Panc1 (cell line): ENCODE results near the gene CA10.

ENCODE experiments used
- POLR2AphosphoS5 ChIP-seq: IDR thresholded peaks from 2 replicates; pipeline ENCODE4 v1.6.1; 2012; ENCODE audit warnings: mild to moderate bottlenecking, low read depth, low read length, moderate library complexity
- SIN3A ChIP-seq: IDR thresholded peaks from 2 replicates; pipeline ENCODE4 v1.6.1; 2012; ENCODE audit warnings: low read depth, mild to moderate bottlenecking, low read length, moderate library complexity, borderline replicate concordance; ENCODE audit not compliant: insufficient read depth
- TCF7L2 ChIP-seq: IDR thresholded peaks from 2 replicates; pipeline ENCODE4 v1.6.1; 2011; ENCODE audit warnings: mild to moderate bottlenecking, low read depth, low read length, inconsistent platforms
- TF ChIP-seq, protein P1 (sequence below): fragments of 450-650 bp; IDR thresholded peaks from 2 replicates; pipeline ENCODE4 v1.5.1; 2017; ENCODE audit warnings: mild to moderate bottlenecking
- TF ChIP-seq, protein P2 (sequence below), 2 experiments: IDR thresholded peaks; 2 replicates each; pipeline ENCODE4 v1.6.1; 2011 to 2012; ENCODE audit warnings: low read depth in 2 of 2, control low read depth in 1 of 2, low read length in 1 of 2, mild to moderate bottlenecking in 1 of 2, moderate library complexity in 1 of 2; ENCODE audit not compliant: insufficient read depth in 1 of 2

GRCh38 chr17:51683291-51683690 is 475.2 kb downstream of the CA10 start:
- TF ChIP-seq, protein P1, sequence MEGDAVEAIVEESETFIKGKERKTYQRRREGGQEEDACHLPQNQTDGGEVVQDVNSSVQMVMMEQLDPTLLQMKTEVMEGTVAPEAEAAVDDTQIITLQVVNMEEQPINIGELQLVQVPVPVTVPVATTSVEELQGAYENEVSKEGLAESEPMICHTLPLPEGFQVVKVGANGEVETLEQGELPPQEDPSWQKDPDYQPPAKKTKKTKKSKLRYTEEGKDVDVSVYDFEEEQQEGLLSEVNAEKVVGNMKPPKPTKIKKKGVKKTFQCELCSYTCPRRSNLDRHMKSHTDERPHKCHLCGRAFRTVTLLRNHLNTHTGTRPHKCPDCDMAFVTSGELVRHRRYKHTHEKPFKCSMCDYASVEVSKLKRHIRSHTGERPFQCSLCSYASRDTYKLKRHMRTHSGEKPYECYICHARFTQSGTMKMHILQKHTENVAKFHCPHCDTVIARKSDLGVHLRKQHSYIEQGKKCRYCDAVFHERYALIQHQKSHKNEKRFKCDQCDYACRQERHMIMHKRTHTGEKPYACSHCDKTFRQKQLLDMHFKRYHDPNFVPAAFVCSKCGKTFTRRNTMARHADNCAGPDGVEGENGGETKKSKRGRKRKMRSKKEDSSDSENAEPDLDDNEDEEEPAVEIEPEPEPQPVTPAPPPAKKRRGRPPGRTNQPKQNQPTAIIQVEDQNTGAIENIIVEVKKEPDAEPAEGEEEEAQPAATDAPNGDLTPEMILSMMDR: no peak
- TF ChIP-seq POLR2AphosphoS5: no peak
- TF ChIP-seq, protein P2, sequence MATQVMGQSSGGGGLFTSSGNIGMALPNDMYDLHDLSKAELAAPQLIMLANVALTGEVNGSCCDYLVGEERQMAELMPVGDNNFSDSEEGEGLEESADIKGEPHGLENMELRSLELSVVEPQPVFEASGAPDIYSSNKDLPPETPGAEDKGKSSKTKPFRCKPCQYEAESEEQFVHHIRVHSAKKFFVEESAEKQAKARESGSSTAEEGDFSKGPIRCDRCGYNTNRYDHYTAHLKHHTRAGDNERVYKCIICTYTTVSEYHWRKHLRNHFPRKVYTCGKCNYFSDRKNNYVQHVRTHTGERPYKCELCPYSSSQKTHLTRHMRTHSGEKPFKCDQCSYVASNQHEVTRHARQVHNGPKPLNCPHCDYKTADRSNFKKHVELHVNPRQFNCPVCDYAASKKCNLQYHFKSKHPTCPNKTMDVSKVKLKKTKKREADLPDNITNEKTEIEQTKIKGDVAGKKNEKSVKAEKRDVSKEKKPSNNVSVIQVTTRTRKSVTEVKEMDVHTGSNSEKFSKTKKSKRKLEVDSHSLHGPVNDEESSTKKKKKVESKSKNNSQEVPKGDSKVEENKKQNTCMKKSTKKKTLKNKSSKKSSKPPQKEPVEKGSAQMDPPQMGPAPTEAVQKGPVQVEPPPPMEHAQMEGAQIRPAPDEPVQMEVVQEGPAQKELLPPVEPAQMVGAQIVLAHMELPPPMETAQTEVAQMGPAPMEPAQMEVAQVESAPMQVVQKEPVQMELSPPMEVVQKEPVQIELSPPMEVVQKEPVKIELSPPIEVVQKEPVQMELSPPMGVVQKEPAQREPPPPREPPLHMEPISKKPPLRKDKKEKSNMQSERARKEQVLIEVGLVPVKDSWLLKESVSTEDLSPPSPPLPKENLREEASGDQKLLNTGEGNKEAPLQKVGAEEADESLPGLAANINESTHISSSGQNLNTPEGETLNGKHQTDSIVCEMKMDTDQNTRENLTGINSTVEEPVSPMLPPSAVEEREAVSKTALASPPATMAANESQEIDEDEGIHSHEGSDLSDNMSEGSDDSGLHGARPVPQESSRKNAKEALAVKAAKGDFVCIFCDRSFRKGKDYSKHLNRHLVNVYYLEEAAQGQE (IDR thresholded peaks at IDR 0.05; ENCODE audit: insufficient read depth in 1 of 2, low read depth in 2 of 2, low read length in 1 of 2): no peak
- TF ChIP-seq TCF7L2: no peak
- no peak for TF ChIP-seq SIN3A
